Type B pancreatic cell (in vitro differentiated cells): ENCODE measurements around the gene C19orf12. TPM values are rescaled to one million over a fixed set of nuclear protein-coding genes. Genes with fewer than 3 reads are reported as not detected.

Experiments
- DNase-seq: peaks from one replicate; pipeline ENCODE4 v3.0.0; 2021; ENCODE audit warnings: mixed read lengths; ENCODE audit not compliant: unreplicated experiment; ENCODE audit errors: extremely low spot score
- H3K27ac Mint-ChIP-seq: 2 replicates; pipeline ENCODE4 v1.8.0; 2021; ENCODE audit warnings: mild to moderate bottlenecking, mixed read lengths
- H3K27me3 Mint-ChIP-seq: 2 replicates; pipeline ENCODE4 v1.8.0; 2021; ENCODE audit warnings: mixed read lengths
- H3K36me3 Mint-ChIP-seq: 2 replicates; pipeline ENCODE4 v1.8.0; 2021; ENCODE audit warnings: mixed read lengths
- H3K4me1 Mint-ChIP-seq: one replicate; pipeline ENCODE4 v1.8.0; 2021; ENCODE audit warnings: mixed read lengths; ENCODE audit not compliant: unreplicated experiment
- H3K4me3 Mint-ChIP-seq: 2 replicates; pipeline ENCODE4 v1.8.0; 2021; ENCODE audit warnings: mild to moderate bottlenecking, mixed read lengths
- H3K9me3 Mint-ChIP-seq: 2 replicates; pipeline ENCODE4 v1.8.0; 2021; ENCODE audit warnings: mixed read lengths
- CTCF ChIP-seq: fragments of 200-600 bp; sonication (generic); conservative IDR thresholded peaks from 2 replicates; pipeline ENCODE4 v1.5.0; 2021; ENCODE audit warnings: antibody characterized with exemption, mild to moderate bottlenecking
- total RNA-seq: library from RNA; stranded (reverse); gene quantifications from 2 replicates; pipeline ENCODE4 v1.2.1, GENCODE V29; 2021; ENCODE audit warnings: low replicate concordance

C19orf12 gene
- total RNA-seq, 1 donor from 2014 or later = 23.9 TPM

DNA sequence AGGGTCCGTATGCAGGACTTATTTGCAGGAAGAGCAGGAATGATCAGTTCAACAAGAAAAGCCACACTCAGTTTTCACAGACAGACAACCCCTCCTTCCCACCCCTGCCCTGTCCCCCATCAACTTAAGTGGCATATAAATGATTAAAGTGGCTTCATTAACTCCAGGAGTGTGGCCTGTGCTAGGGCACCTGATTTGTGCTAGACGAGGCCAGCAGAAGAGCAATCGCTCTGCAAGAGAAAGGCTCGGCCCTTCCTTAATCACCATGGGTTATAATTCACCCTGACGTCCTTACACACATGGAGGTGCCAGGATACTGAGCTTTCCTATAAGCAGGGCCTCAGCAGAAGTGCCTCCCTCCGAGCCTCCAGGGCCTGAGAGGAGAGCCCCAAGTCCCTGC, 14.6 kb downstream of the C19orf12 start:
- no peak overlapping the region for H3K4me3 Mint-ChIP-seq
- H3K4me1 Mint-ChIP-seq = no peaks in the 10 kb centered on the region
- H3K27me3 Mint-ChIP-seq = no peaks in the 10 kb centered on the region
- no peak for DNase-seq
- no peaks in the 10 kb centered on the region for H3K36me3 Mint-ChIP-seq
- no peaks in the 10 kb centered on the region for H3K9me3 Mint-ChIP-seq
- TF ChIP-seq CTCF = no peak
- H3K27ac Mint-ChIP-seq = no peak overlapping the region

DNA sequence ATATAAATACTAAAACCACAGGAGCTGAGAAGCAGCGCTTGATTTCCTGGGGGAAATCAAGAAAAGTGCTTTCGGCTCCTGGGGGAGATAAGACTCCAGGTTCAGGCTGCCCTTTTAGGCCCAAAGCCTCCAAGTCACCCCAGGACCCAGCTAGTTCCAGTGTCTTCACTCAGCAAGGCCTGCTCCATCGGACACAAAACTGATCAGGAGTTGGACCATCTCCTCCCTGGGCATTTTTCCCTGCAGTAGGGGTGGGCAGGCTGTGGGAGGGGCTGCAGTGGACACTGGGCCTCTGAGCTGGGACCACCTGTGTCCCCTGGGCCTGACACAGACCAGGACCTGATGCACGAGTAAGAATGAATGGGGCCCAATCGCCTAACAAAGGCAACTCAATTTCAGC, 15.2 kb downstream of the C19orf12 start:
- Mint-ChIP-seq H3K27ac (no peak overlapping the region), H3K9me3 (no peaks in the 10 kb centered on the region), H3K27me3 (no peaks in the 10 kb centered on the region), H3K4me1 (no peaks in the 10 kb centered on the region), H3K4me3 (no peak overlapping the region), H3K36me3 (no peaks in the 10 kb centered on the region)
- no peak for TF ChIP-seq CTCF
- no peak for DNase-seq

- TF ChIP-seq CTCF = no peak
- no peaks in the 10 kb centered on the region for H3K36me3 Mint-ChIP-seq
- no peaks in the 10 kb centered on the region for H3K4me1 Mint-ChIP-seq
- H3K27me3 Mint-ChIP-seq = no peaks in the 10 kb centered on the region
- no peaks in the 10 kb centered on the region for H3K9me3 Mint-ChIP-seq
- H3K27ac Mint-ChIP-seq = no peak overlapping the region
- DNase-seq = no peak
- H3K4me3 Mint-ChIP-seq = no peak overlapping the region
These were observed 17.4 kb downstream of the C19orf12 start for GRCh38 chr19:29697523-29698261.

- Mint-ChIP-seq H3K4me1 (no peaks in the 10 kb centered on the region), H3K36me3 (no peaks in the 10 kb centered on the region), H3K4me3 (no peak overlapping the region), H3K27me3 (no peaks in the 10 kb centered on the region), H3K9me3 (no peaks in the 10 kb centered on the region), H3K27ac (no peak overlapping the region)
- TF ChIP-seq CTCF = no peak
- no peak for DNase-seq
These were observed 18.6 kb downstream of the C19orf12 start for GRCh38 chr19:29696565-29696846.

DNA sequence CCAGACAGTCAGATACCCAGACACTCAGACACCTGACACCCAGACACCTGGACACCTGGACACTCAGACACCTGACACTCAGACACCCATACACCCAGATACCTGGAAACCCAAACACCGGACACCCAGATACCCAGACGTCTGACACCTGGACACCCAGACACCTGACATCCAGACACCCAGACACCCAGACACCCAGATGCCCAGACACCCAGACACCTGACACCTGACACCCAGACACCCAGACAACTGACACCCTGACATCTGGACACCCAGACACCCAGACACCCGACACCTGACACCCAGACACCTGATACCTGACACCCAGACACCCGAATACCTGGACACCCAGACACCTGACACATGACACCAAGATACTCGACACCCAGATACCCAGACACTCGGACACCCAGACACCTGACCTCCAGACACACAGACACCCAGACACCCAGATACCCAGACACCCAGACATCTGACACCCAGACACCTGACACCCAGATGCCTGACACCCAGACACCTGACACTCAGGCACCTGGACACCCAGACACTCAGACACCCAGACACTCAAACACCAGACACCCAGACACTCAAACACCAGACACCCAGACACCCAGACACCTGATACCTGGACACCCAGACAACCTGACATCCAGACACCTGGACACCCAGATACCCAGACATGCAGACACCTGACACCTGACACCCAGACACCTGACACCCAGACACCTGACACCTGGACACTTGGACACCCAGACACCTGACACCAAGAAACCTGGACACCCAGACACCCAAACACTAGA, 19.1 kb downstream of the C19orf12 start:
- no peak for DNase-seq
- H3K27ac Mint-ChIP-seq = no peak overlapping the region
- TF ChIP-seq CTCF = no peak
- peaks cover 3% of the 10 kb centered on the region for H3K4me1 Mint-ChIP-seq
- no peaks in the 10 kb centered on the region for H3K9me3 Mint-ChIP-seq
- H3K4me3 Mint-ChIP-seq = no peak overlapping the region
- no peaks in the 10 kb centered on the region for H3K36me3 Mint-ChIP-seq
- no peaks in the 10 kb centered on the region for H3K27me3 Mint-ChIP-seq
